ENCODE measurements around the gene PLVAP.

DNA sequence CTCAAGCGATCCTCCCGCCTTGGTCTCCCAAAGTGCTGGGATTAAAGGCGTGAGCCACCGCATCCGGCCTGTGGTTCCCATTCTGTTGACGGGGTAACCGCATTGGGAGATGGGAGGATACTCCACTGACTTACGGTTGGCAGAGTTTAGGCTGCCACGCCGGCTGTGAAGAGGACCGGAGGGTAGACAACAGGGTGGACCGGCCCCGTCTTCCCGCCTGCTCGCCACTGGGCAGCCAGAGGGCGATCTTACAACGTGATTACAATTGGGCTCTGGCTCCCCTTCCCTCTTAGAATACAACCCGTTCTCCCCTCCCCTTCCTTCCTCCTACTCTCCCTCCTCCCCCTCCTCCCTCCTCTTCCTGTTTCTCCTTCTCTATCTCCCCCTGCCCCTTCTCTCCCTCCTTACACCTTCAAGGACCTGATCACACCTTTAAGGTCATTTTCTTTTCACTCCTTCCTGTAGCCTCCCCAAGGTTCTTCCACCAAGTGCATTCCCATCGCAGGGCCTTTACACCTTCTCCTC, 17.8 kb upstream of the PLVAP start:
- TF ChIP-seq, protein P1, sequence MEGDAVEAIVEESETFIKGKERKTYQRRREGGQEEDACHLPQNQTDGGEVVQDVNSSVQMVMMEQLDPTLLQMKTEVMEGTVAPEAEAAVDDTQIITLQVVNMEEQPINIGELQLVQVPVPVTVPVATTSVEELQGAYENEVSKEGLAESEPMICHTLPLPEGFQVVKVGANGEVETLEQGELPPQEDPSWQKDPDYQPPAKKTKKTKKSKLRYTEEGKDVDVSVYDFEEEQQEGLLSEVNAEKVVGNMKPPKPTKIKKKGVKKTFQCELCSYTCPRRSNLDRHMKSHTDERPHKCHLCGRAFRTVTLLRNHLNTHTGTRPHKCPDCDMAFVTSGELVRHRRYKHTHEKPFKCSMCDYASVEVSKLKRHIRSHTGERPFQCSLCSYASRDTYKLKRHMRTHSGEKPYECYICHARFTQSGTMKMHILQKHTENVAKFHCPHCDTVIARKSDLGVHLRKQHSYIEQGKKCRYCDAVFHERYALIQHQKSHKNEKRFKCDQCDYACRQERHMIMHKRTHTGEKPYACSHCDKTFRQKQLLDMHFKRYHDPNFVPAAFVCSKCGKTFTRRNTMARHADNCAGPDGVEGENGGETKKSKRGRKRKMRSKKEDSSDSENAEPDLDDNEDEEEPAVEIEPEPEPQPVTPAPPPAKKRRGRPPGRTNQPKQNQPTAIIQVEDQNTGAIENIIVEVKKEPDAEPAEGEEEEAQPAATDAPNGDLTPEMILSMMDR (conservative IDR thresholded peaks at IDR 0.05; ENCODE audit: low read depth in 2 of 2) = peak; percentile 85 to 93
- TF ChIP-seq, protein P2, sequence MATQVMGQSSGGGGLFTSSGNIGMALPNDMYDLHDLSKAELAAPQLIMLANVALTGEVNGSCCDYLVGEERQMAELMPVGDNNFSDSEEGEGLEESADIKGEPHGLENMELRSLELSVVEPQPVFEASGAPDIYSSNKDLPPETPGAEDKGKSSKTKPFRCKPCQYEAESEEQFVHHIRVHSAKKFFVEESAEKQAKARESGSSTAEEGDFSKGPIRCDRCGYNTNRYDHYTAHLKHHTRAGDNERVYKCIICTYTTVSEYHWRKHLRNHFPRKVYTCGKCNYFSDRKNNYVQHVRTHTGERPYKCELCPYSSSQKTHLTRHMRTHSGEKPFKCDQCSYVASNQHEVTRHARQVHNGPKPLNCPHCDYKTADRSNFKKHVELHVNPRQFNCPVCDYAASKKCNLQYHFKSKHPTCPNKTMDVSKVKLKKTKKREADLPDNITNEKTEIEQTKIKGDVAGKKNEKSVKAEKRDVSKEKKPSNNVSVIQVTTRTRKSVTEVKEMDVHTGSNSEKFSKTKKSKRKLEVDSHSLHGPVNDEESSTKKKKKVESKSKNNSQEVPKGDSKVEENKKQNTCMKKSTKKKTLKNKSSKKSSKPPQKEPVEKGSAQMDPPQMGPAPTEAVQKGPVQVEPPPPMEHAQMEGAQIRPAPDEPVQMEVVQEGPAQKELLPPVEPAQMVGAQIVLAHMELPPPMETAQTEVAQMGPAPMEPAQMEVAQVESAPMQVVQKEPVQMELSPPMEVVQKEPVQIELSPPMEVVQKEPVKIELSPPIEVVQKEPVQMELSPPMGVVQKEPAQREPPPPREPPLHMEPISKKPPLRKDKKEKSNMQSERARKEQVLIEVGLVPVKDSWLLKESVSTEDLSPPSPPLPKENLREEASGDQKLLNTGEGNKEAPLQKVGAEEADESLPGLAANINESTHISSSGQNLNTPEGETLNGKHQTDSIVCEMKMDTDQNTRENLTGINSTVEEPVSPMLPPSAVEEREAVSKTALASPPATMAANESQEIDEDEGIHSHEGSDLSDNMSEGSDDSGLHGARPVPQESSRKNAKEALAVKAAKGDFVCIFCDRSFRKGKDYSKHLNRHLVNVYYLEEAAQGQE (IDR thresholded peaks at IDR 0.05; ENCODE audit: unreplicated experiment) = no peak
- no peak for TF ChIP-seq NANOG (IDR thresholded peaks at IDR 0.05; ENCODE audit: borderline replicate concordance)
